Coronary artery (tissue), 2 donors: ENCODE measurements around the gene ZDHHC22.

Source experiments
- DNase-seq: peaks from one replicate; pipeline ENCODE4 v3.0.0-alpha.2; 2017; ENCODE audit warnings: low spot score
- H3K27ac ChIP-seq, 2 donors: fragments of 200-600 bp; sonication (generic); one replicate each; pipeline ENCODE4 v1.5.1; 2016 to 2019
- H3K4me3 ChIP-seq: fragments of 200-600 bp; sonication (generic); 2 replicates; pipeline ENCODE4 v1.5.1; 2016; ENCODE audit warnings: mild to moderate bottlenecking, moderate library complexity
- CTCF ChIP-seq: fragments of 200-600 bp; sonication (generic); IDR thresholded peaks from one replicate; pipeline ENCODE4 v1.5.1; 2019; ENCODE audit warnings: antibody characterized with exemption

The ZDHHC22 gene

GRCh38 chr14:77184396-77185092 is 43.0 kb upstream of the ZDHHC22 start:
- TF ChIP-seq CTCF, result no peak
- DNase-seq, result no peak
- Histone ChIP-seq H3K27ac (no peak overlapping the region), H3K4me3 (no peak overlapping the region)

- no peak for DNase-seq
- H3K4me3 ChIP-seq, result no peak overlapping the region
- TF ChIP-seq CTCF, result no peak
- no peak overlapping the region for H3K27ac ChIP-seq
Measured at GRCh38 chr14:77183896-77184295, 42.3 kb upstream of the ZDHHC22 start.

GRCh38 chr14:77181603-77182437 is 40.2 kb upstream of the ZDHHC22 start, which contains the start of gene TMEM63C:
Gene TMEM63C, plus strand, starts transcription at chr14:77181798. Its CDS starts 37,016 bp downstream, at chr14:77218814.
- peak within 1 kb of the TSS; percentile 61 for H3K4me3 ChIP-seq
- H3K27ac ChIP-seq, result no peak within 1 kb of the TSS
- DNase-seq, result no peak
- TF ChIP-seq CTCF, result no peak

- no peak overlapping the region for H3K4me3 ChIP-seq
- no peak for TF ChIP-seq CTCF
- no peak for DNase-seq
- no peak overlapping the region for H3K27ac ChIP-seq
Measured at GRCh38 chr14:77180726-77181602, 39.4 kb upstream of the ZDHHC22 start.

- Histone ChIP-seq H3K4me3 (no peak overlapping the region), H3K27ac (no peak overlapping the region)
- DNase-seq, result no peak
- no peak for TF ChIP-seq CTCF
Measured at GRCh38 chr14:77178656-77179055, 37.1 kb upstream of the ZDHHC22 start.

- DNase-seq, result no peak
- no peak for TF ChIP-seq CTCF
- H3K4me3 ChIP-seq, result no peak overlapping the region
Measured at GRCh38 chr14:77177702-77178101, 36.1 kb upstream of the ZDHHC22 start.

More at GRCh38 chr14:77177702-77178101, 36.1 kb upstream of the ZDHHC22 start:
- no peak overlapping the region for H3K27ac ChIP-seq
